ENCODE results near the gene TEX38. TPM values are rescaled to one million over a fixed set of nuclear protein-coding genes. Genes with fewer than 3 reads are reported as not detected.

TEX38 gene
- total and polyA plus RNA-seq, 2 of the 13 experiments (the other 11 are each of a cell fraction or from before 2014, with no cell fraction given): 0.18 TPM; not detected in 1

- no peak for TF ChIP-seq ZNF619 (CRISPR knock-in tag; IDR thresholded peaks at IDR 0.05)
- TF ChIP-seq HNF4A (CRISPR knock-in tag; IDR thresholded peaks at IDR 0.05): no peak
- no peak for TF ChIP-seq GATAD2A (CRISPR knock-in tag; IDR thresholded peaks at IDR 0.05)
- TF ChIP-seq ZNF367 (CRISPR knock-in tag; IDR thresholded peaks at IDR 0.05; ENCODE audit: borderline replicate concordance): no peak
- TF ChIP-seq KLF16 (CRISPR knock-in tag; IDR thresholded peaks at IDR 0.05): no peak
- peak; percentile 45; the same call in 1 of the 2 replicates for TF ChIP-seq HCFC1 (IDR thresholded peaks at IDR 0.05; ENCODE audit: low read depth, low read length)
- TF ChIP-seq ZNF460 (CRISPR knock-in tag; IDR thresholded peaks at IDR 0.05; ENCODE audit: borderline replicate concordance): no peak
- no peak for TF ChIP-seq SNRNP70 (IDR thresholded peaks at IDR 0.05; ENCODE audit: low read depth, low read length)
- TF ChIP-seq NR0B2 (CRISPR knock-in tag; IDR thresholded peaks at IDR 0.05): no peak
- TF ChIP-seq LBX2 (CRISPR knock-in tag; IDR thresholded peaks at IDR 0.05; ENCODE audit: borderline replicate concordance): no peak
- TF ChIP-seq NR2F2 (IDR thresholded peaks at IDR 0.05; ENCODE audit: borderline replicate concordance, low read depth): no peak
- no peak for TF ChIP-seq ZNF749 (CRISPR knock-in tag; IDR thresholded peaks at IDR 0.05; ENCODE audit: borderline replicate concordance)
- no peak for TF ChIP-seq ZBTB26 (CRISPR knock-in tag; IDR thresholded peaks at IDR 0.05; ENCODE audit: borderline replicate concordance)
- TF ChIP-seq ZFP62 (CRISPR knock-in tag; IDR thresholded peaks at IDR 0.05): no peak
- 0 out of 2 replicates have a peak, but pooled peaks have one; percentile 17 for TF ChIP-seq IRF9 (CRISPR knock-in tag; IDR thresholded peaks at IDR 0.05; ENCODE audit: borderline replicate concordance)
- TF ChIP-seq HOXA3 (CRISPR knock-in tag; IDR thresholded peaks at IDR 0.05): peak; percentile 78
- TF ChIP-seq ATF3 (CRISPR knock-in tag; IDR thresholded peaks at IDR 0.05): no peak
- peak; percentile 53; the same call in 1 of the 2 replicates for TF ChIP-seq ZMYM4 (CRISPR knock-in tag; IDR thresholded peaks at IDR 0.05)
- TF ChIP-seq ZNF333 (CRISPR knock-in tag; IDR thresholded peaks at IDR 0.05; ENCODE audit: borderline replicate concordance): no peak
- no peak for TF ChIP-seq ZNF792 (CRISPR knock-in tag; IDR thresholded peaks at IDR 0.05)
- TF ChIP-seq AHR (CRISPR knock-in tag; IDR thresholded peaks at IDR 0.05): no peak
- TF ChIP-seq REPIN1 (CRISPR knock-in tag; IDR thresholded peaks at IDR 0.05; ENCODE audit: borderline replicate concordance, low read depth): no peak; the same call in 1 of the 2 replicates
- no peak for TF ChIP-seq SP140L (CRISPR knock-in tag; IDR thresholded peaks at IDR 0.05; ENCODE audit: borderline replicate concordance)
- no peak for TF ChIP-seq NR2F1 (CRISPR knock-in tag; IDR thresholded peaks at IDR 0.05)
- 0 out of 2 replicates have a peak, but pooled peaks have one; percentile 8 for TF ChIP-seq TFAP4 (IDR thresholded peaks at IDR 0.05; ENCODE audit: borderline replicate concordance, low read depth)
Measured at GRCh38 chr1:46667782-46668760, 3.6 kb upstream of the TEX38 start, which contains the start of gene ATPAF1 (continued).
